ENCODE measurements around the gene IFNB1. TPM values are rescaled to one million over a fixed set of nuclear protein-coding genes. Genes with fewer than 3 reads are reported as not detected.

Gene IFNB1
- total and polyA plus RNA-seq, 2 of the 4 experiments (the other 2 are of a cell fraction) = not detected

- no peak overlapping the region for H4K8ac ChIP-seq (ENCODE audit: low read depth in 2 of 2, low read length in 2 of 2)
- peaks cover 5% of the 10 kb centered on the region for H3K27me3 ChIP-seq (ENCODE audit: control insufficient read depth, insufficient read depth, low read length)
- no peak overlapping the region for H2AK9ac ChIP-seq (replicated peaks; ENCODE audit: low read depth, low read length, poor library complexity)
- H3K23ac ChIP-seq (ENCODE audit: low read depth, low read length) = no peak overlapping the region
- no peak overlapping the region for H4K5ac ChIP-seq (ENCODE audit: low read depth, low read length)
- H3K4me2 ChIP-seq (ENCODE audit: low read depth, low read length) = no peak overlapping the region
- no peak overlapping the region for H2BK5ac ChIP-seq (ENCODE audit: low read depth, low read length, poor library complexity, severe bottlenecking)
- no peak overlapping the region for H2BK120ac ChIP-seq (ENCODE audit: low read depth, low read length)
- no TSS peak for BruUV-seq (replicated peaks)
- no peak overlapping the region for H3K4ac ChIP-seq (ENCODE audit: low read depth, low read length)
- H3K36me3 ChIP-seq (ENCODE audit: control insufficient read depth, insufficient read depth, low read length) = no peaks in the 10 kb centered on the region
- H3K4me3 ChIP-seq (ENCODE audit: insufficient read depth, low read depth, low read length) = no peak overlapping the region
- WGBS, 2 experiments (ENCODE audit: extremely low coverage in 2 of 2, insufficient read length in 1 of 2) = 89% methylated on average over 2 of the region's 7 CpGs; no CpG with 5 or more reads in 1 of the 2 experiments
- dilution Hi-C loops (cut with HindIII; ENCODE audit: low sequenced_read_pairs, unreplicated experiment) (no loop called here), in situ Hi-C loops (cut with MboI; ENCODE audit: low sequenced_read_pairs) (loop anchor here (10.0 to 25.0 kb wide), 3 partner anchors 764 to 1194 kb away; no protein-coding TSS in a partner anchor), intact Hi-C loops (cut with micrococcal nuclease) (no loop called here)
- TF ChIP-seq BHLHE40 (IDR thresholded peaks at IDR 0.05; ENCODE audit: low read depth, low read length) = no peak
- TF ChIP-seq CEBPB (IDR thresholded peaks at IDR 0.05; ENCODE audit: low read depth, low read length) = 0 out of 2 replicates have a peak, but pooled peaks have one; percentile 17
- H3K27ac ChIP-seq (ENCODE audit: insufficient read depth, low read length) = no peak overlapping the region
- ATAC-seq (ENCODE audit: low read depth) = no peak
- H4K20me1 ChIP-seq (ENCODE audit: insufficient read depth, low read length) = no peaks in the 10 kb centered on the region
- H3K9ac ChIP-seq (ENCODE audit: low read depth, low read length) = no peak overlapping the region
- no peaks in the 10 kb centered on the region for H3K9me1 ChIP-seq (ENCODE audit: insufficient read depth, low read length)
- H3K18ac ChIP-seq (ENCODE audit: low read depth, low read length) = no peak overlapping the region
- no peaks in the 10 kb centered on the region for H3K79me1 ChIP-seq (ENCODE audit: low read depth in 1 of 2, low read length in 2 of 2)
- CTCF ChIA-PET = no interaction called here
- H3K56ac ChIP-seq (ENCODE audit: extremely low read depth, insufficient read depth, low read length) = no peak overlapping the region
- POLR2A ChIA-PET (ENCODE audit: unreplicated experiment) = no interaction called here
- H4K91ac ChIP-seq (ENCODE audit: insufficient read depth, low read depth, low read length) = no peak overlapping the region
- no peaks in the 10 kb centered on the region for H3K9me3 ChIP-seq (ENCODE audit: control insufficient read depth, insufficient read depth, low read length)
- no peak overlapping the region for H2BK15ac ChIP-seq (ENCODE audit: low read depth, low read length)
- no peak for DNase-seq
- no peaks in the 10 kb centered on the region for H3K4me1 ChIP-seq (ENCODE audit: control insufficient read depth, insufficient read depth, low read length)
- H2AK5ac ChIP-seq (ENCODE audit: low read depth, low read length) = no peak overlapping the region
- H3K14ac ChIP-seq (replicated peaks; ENCODE audit: low read depth, low read length) = no peak overlapping the region
- no peak overlapping the region for H2BK20ac ChIP-seq (ENCODE audit: low read depth, low read length)
- no peak overlapping the region for H2AFZ ChIP-seq (replicated peaks; ENCODE audit: low read length, poor library complexity)
These were observed 41.5 kb upstream of the IFNB1 start for GRCh38 chr9:21119093-21119770.

All from IMR-90 (cell line).